ENCODE measurements around the gene F12. TPM values are rescaled to one million over a fixed set of nuclear protein-coding genes. Genes with fewer than 3 reads are reported as not detected.

The F12 gene
- total RNA-seq, 1 donor from 2014 or later, result not detected

DNA sequence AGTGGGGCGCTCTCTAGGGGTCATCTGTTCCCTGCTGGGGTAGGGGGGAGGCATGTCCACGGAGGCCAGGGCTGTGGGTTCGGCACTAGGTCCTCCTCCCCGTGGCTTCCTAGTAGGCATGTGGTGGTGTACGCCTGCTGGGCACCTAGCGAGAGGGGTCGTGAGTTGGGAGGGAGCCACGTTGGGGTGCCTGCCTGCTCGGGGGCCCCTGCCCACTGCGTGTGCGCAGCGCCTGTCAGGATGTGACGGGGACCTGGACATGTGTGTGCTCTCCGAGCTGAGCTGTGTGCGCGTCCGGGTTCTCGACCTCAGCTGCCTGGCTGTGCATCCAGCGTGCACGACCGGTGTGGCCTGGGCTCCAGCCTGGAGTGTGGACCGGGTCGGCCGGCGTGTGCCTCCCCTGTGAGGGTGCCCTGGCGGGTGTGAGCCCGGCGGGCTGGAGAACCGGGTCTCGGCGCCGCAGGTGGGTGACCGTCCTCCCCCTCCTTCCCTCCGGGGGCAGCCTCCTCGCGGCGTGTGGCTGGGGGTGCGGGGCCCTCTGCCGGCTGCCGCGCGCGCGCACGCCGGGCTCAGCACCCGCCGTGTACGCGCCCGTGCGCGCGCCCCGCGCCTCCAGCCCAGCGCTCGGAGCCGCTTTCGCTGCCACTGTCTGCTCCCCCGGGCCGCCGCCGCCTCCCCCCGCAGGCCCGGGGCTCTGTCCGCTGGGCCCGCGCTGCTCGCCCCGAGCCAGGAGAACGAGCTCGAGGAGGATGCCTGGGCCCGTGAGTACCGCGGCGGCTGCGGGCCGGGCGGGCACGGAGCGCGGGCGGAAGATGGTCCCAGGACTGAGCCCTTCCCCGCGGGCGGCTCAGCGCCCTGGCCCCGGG is 37.1 kb upstream of the F12 start, which contains the start of gene PRR7:
Gene PRR7 (plus strand): TSS at position 615 of the 866 bp plus-strand sequence. CDS start 8,254 bp downstream, outside the sequence.
- peak within 1 kb of the TSS; percentile 80 for H3K4me2 ChIP-seq
- H3K9me3 ChIP-seq (ENCODE audit: low read depth), result no peaks in the 10 kb centered on the region
- TF ChIP-seq EZH2phosphoT487 (IDR thresholded peaks at IDR 0.05), result no peak
- TF ChIP-seq, protein P1, sequence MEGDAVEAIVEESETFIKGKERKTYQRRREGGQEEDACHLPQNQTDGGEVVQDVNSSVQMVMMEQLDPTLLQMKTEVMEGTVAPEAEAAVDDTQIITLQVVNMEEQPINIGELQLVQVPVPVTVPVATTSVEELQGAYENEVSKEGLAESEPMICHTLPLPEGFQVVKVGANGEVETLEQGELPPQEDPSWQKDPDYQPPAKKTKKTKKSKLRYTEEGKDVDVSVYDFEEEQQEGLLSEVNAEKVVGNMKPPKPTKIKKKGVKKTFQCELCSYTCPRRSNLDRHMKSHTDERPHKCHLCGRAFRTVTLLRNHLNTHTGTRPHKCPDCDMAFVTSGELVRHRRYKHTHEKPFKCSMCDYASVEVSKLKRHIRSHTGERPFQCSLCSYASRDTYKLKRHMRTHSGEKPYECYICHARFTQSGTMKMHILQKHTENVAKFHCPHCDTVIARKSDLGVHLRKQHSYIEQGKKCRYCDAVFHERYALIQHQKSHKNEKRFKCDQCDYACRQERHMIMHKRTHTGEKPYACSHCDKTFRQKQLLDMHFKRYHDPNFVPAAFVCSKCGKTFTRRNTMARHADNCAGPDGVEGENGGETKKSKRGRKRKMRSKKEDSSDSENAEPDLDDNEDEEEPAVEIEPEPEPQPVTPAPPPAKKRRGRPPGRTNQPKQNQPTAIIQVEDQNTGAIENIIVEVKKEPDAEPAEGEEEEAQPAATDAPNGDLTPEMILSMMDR (IDR thresholded peaks at IDR 0.05), result peak; percentile 2
- peaks cover 19% of the 10 kb centered on the region for H4K20me1 ChIP-seq (ENCODE audit: low read depth)
- no peaks in the 10 kb centered on the region for H3K36me3 Mint-ChIP-seq
- DNase-seq (ENCODE audit: low spot score), result peak; percentile 86
- peaks cover 17% of the 10 kb centered on the region for H3K4me1 ChIP-seq
- H3K4me3 Mint-ChIP-seq, result peak within 1 kb of the TSS; percentile 87
- H3K27ac ChIP-seq, result no peak within 1 kb of the TSS
- H3K9me3 Mint-ChIP-seq, result no peaks in the 10 kb centered on the region
- H3K79me2 ChIP-seq (ENCODE audit: low read depth), result no peaks in the 10 kb centered on the region
- peaks cover 12% of the 10 kb centered on the region for H3K27me3 Mint-ChIP-seq (ENCODE audit: insufficient read depth, low read depth)
- H3K9ac ChIP-seq, result no peak within 1 kb of the TSS
- H3K4me3 ChIP-seq, result peak within 1 kb of the TSS; percentile 93
- peak within 1 kb of the TSS; percentile 57 for H2AFZ ChIP-seq (replicated peaks)
- no peaks in the 10 kb centered on the region for H3K36me3 ChIP-seq
- H3K4me1 Mint-ChIP-seq, result peaks cover 44% of the 10 kb centered on the region
- H3K27ac Mint-ChIP-seq, result peak within 1 kb of the TSS; percentile 95
- H3F3A ChIP-seq (ENCODE audit: low read depth), result peaks cover 39% of the 10 kb centered on the region
- no peaks in the 10 kb centered on the region for H3K27me3 ChIP-seq

DNA sequence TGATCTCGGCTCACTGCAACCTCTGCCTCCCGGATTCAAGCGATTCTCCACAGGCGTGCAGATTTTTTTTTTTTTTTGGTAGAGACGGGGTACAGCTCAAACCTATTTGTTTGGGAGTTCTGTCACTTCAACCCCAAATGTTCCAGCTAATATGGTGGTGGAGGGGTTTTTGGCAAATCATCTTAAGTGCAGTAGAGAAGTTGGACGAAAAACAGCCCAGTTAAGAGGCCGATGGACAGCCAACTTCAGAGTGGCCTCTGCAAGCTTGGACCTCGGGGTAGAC is 36.5 kb upstream of the F12 start:
- Histone ChIP-seq H3K4me3 (peak overlapping the region; percentile 93), H4K20me1 (ENCODE audit: low read depth) (peaks cover 19% of the 10 kb centered on the region), H3K36me3 (no peaks in the 10 kb centered on the region), H3K9ac (no peak overlapping the region), H3K9me3 (ENCODE audit: low read depth) (no peaks in the 10 kb centered on the region), H2AFZ (replicated peaks) (no peak overlapping the region), H3K79me2 (ENCODE audit: low read depth) (no peaks in the 10 kb centered on the region), H3K4me2 (peak overlapping the region; percentile 80), H3K4me1 (peaks cover 17% of the 10 kb centered on the region), H3K27ac (no peak overlapping the region), H3F3A (ENCODE audit: low read depth) (peaks cover 39% of the 10 kb centered on the region), H3K27me3 (no peaks in the 10 kb centered on the region)
- Mint-ChIP-seq H3K36me3 (no peaks in the 10 kb centered on the region), H3K27me3 (ENCODE audit: insufficient read depth, low read depth) (peaks cover 14% of the 10 kb centered on the region), H3K4me3 (peak overlapping the region; percentile 87), H3K9me3 (no peaks in the 10 kb centered on the region), H3K4me1 (peaks cover 44% of the 10 kb centered on the region), H3K27ac (peak overlapping the region; percentile 95)
- DNase-seq (ENCODE audit: low spot score), result no peak
- TF ChIP-seq, protein P1 (IDR thresholded peaks at IDR 0.05), result no peak
- no peak for TF ChIP-seq EZH2phosphoT487 (IDR thresholded peaks at IDR 0.05)
- TF ChIP-seq EZH2 (IDR thresholded peaks at IDR 0.05), result no peak

DNA sequence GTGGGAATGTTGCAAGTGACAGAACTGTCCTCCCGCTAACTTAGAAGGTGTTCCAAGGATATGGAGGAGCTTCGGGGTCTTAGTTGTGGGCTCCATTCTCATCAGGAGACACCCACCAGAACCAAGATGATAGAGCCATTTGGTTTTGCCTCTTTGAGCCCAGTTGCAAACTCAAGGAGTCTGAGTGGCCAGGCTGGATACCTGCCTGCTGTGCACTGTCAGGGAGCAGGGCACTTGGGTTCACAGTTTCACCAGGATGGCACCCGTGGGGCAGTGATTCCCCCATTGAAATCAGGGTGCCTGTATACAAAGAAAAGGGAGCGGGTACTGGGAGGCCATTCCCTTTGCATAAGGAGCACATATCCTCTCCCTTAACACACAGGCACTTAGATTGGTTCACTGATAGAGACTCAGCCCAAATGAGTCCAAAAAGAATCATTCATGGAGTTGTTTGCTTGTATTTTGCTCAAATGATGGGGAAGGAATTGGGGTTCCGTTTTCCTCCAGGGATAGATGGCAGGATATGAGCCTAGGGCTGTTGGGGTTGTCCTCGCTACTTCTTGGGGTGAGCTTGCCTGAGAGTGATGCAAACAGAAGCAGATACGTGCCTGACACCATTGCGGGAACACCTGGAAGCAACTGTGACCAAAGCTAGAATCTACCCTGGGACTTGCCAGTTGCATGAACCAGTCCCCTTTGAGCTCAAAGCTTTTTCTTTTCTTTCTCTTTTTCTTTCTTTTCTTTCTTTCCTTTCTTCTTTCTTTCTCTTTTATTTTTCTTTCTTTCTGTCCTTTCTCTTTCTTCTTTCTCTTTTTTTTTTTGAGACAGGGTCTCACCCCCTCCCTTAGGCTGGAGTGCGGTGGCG is 35.9 kb upstream of the F12 start:
- Mint-ChIP-seq H3K4me3 (peak overlapping the region; percentile 87), H3K27ac (peak overlapping the region; percentile 95), H3K27me3 (ENCODE audit: insufficient read depth, low read depth) (peaks cover 14% of the 10 kb centered on the region), H3K36me3 (no peaks in the 10 kb centered on the region), H3K9me3 (no peaks in the 10 kb centered on the region), H3K4me1 (peaks cover 42% of the 10 kb centered on the region)
- Histone ChIP-seq H3K4me3 (peak overlapping the region; percentile 93), H2AFZ (replicated peaks) (no peak overlapping the region), H3K9me3 (ENCODE audit: low read depth) (no peaks in the 10 kb centered on the region), H3K36me3 (no peaks in the 10 kb centered on the region), H3K27ac (no peak overlapping the region), H3K4me2 (peak overlapping the region; percentile 80), H3F3A (ENCODE audit: low read depth) (peaks cover 39% of the 10 kb centered on the region), H4K20me1 (ENCODE audit: low read depth) (peaks cover 16% of the 10 kb centered on the region), H3K79me2 (ENCODE audit: low read depth) (no peaks in the 10 kb centered on the region), H3K4me1 (peaks cover 17% of the 10 kb centered on the region), H3K27me3 (no peaks in the 10 kb centered on the region), H3K9ac (no peak overlapping the region)
- TF ChIP-seq EZH2phosphoT487 (IDR thresholded peaks at IDR 0.05) (no peak), EZH2 (IDR thresholded peaks at IDR 0.05) (no peak)
- TF ChIP-seq, protein P1 (IDR thresholded peaks at IDR 0.05), result no peak
- no peak for DNase-seq (ENCODE audit: low spot score)

All from neural progenitor cell (in vitro differentiated cells).